ENCODE data around the gene GRIK3. TPM values are rescaled to one million over a fixed set of nuclear protein-coding genes. Genes with fewer than 3 reads are reported as not detected.

GRIK3 gene
- total RNA-seq, 4 donors from 2014 or later = 0.75 to 9.8 (median 1.2) TPM

DNA sequence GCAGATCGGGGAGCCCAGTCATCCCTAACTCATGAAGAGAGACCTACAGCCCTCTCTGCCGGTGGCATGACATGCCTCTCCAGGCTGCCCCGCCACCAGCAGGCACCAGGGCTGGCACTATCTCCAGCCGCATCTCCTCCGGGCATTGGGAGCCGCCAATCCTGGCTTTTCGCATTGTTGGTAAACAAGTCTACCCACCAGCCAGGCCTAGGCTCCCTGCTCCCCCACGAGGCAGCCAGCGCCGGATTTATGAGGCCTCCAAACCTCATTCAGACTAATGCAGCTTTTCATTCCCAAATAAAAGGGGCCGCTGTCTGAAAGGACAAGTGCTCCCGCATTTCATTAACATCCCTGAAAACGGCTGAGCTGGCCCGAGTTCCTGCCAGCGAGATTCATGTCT lies 3.4 kb upstream of the GRIK3 start:
- Histone ChIP-seq H3K4me1 (peaks cover 0 to 5% (median 2%) of the 10 kb centered on the region in 4 donors), H3K36me3 (no peaks in the 10 kb centered on the region), H3K27ac (no peak overlapping the region), H3K27me3 (peaks cover 85% of the 10 kb centered on the region), H3K9me3 (no peaks in the 10 kb centered on the region), H3K4me3 (no peak overlapping the region)
- TF ChIP-seq POLR2A (IDR thresholded peaks at IDR 0.05) (no peak), EP300 (IDR thresholded peaks at IDR 0.05; ENCODE audit: low read depth) (no peak), POLR2AphosphoS5 (IDR thresholded peaks at IDR 0.05) (no peak)
- TF ChIP-seq, protein P1, sequence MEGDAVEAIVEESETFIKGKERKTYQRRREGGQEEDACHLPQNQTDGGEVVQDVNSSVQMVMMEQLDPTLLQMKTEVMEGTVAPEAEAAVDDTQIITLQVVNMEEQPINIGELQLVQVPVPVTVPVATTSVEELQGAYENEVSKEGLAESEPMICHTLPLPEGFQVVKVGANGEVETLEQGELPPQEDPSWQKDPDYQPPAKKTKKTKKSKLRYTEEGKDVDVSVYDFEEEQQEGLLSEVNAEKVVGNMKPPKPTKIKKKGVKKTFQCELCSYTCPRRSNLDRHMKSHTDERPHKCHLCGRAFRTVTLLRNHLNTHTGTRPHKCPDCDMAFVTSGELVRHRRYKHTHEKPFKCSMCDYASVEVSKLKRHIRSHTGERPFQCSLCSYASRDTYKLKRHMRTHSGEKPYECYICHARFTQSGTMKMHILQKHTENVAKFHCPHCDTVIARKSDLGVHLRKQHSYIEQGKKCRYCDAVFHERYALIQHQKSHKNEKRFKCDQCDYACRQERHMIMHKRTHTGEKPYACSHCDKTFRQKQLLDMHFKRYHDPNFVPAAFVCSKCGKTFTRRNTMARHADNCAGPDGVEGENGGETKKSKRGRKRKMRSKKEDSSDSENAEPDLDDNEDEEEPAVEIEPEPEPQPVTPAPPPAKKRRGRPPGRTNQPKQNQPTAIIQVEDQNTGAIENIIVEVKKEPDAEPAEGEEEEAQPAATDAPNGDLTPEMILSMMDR (IDR thresholded peaks at IDR 0.05) = no peak
- intact Hi-C loops (cut with DNase I; ENCODE audit: low total_unique reads) (no loop called here), in situ Hi-C loops (cut with MboI; ENCODE audit: low pct_ligation_motif_present in 1 of 4, low pct_unique_long_range_greater_than_20kb in 1 of 4, low sequenced_read_pairs in 3 of 4) (no loop called here)
- 18% methylated on average over 15 of the region's 15 CpGs; no CpG with 5 or more reads in 1 of the 2 donors for WGBS, 2 donors (ENCODE audit: low coverage in 1 of 2)
- DNase-seq = no peak

GRCh38 chr1:37036667-37037053 lies 2.3 kb upstream of the GRIK3 start:
- Histone ChIP-seq H3K4me3 (no peak overlapping the region), H3K27ac (no peak overlapping the region), H3K36me3 (no peaks in the 10 kb centered on the region), H3K4me1 (peaks cover 0 to 5% (median 2%) of the 10 kb centered on the region in 4 donors), H3K9me3 (no peaks in the 10 kb centered on the region), H3K27me3 (peaks cover 87% of the 10 kb centered on the region)
- intact Hi-C loops (cut with DNase I; ENCODE audit: low total_unique reads) = no loop called here
- 17% methylated on average over 13 of the region's 13 CpGs; no CpG with 5 or more reads in 1 of the 2 donors for WGBS, 2 donors (ENCODE audit: low coverage in 1 of 2)
- DNase-seq = no peak
- in situ Hi-C loops (cut with MboI; ENCODE audit: low pct_ligation_motif_present in 1 of 4, low pct_unique_long_range_greater_than_20kb in 1 of 4, low sequenced_read_pairs in 3 of 4) = no loop called here
- TF ChIP-seq EP300 (IDR thresholded peaks at IDR 0.05; ENCODE audit: low read depth) (no peak), POLR2AphosphoS5 (IDR thresholded peaks at IDR 0.05) (no peak), POLR2A (IDR thresholded peaks at IDR 0.05) (no peak)
- TF ChIP-seq, protein P1 (IDR thresholded peaks at IDR 0.05) = no peak

GRCh38 chr1:37035796-37036666 lies 1.7 kb upstream of the GRIK3 start:
- Histone ChIP-seq H3K4me1 (peaks cover 0 to 5% (median 2%) of the 10 kb centered on the region in 4 donors), H3K36me3 (no peaks in the 10 kb centered on the region), H3K4me3 (no peak overlapping the region), H3K27me3 (peaks cover 91% of the 10 kb centered on the region), H3K9me3 (no peaks in the 10 kb centered on the region), H3K27ac (no peak overlapping the region)
- DNase-seq = no peak
- intact Hi-C loops (cut with DNase I; ENCODE audit: low total_unique reads) = no loop called here
- in situ Hi-C loops (cut with MboI; ENCODE audit: low pct_ligation_motif_present in 1 of 4, low pct_unique_long_range_greater_than_20kb in 1 of 4, low sequenced_read_pairs in 3 of 4) = no loop called here
- 1 to 8% methylated on average over 5 to 20 of the region's 20 CpGs for WGBS, 2 donors (ENCODE audit: low coverage in 1 of 2)
- TF ChIP-seq, protein P1 (IDR thresholded peaks at IDR 0.05) = no peak
- no peak for TF ChIP-seq EP300 (IDR thresholded peaks at IDR 0.05; ENCODE audit: low read depth)
- no peak for TF ChIP-seq POLR2AphosphoS5 (IDR thresholded peaks at IDR 0.05)
- no peak for TF ChIP-seq POLR2A (IDR thresholded peaks at IDR 0.05)

- H3K9me3 ChIP-seq = no peaks in the 10 kb centered on the region
- TF ChIP-seq, protein P1 (IDR thresholded peaks at IDR 0.05) = no peak
- TF ChIP-seq EP300 (IDR thresholded peaks at IDR 0.05; ENCODE audit: low read depth) (no peak), POLR2A (IDR thresholded peaks at IDR 0.05) (no peak), POLR2AphosphoS5 (IDR thresholded peaks at IDR 0.05) (no peak)
- 3 to 8% methylated on average over 12 to 23 of the region's 27 CpGs for WGBS, 2 donors (ENCODE audit: low coverage in 1 of 2)
- H3K4me1 ChIP-seq = peaks cover 0 to 5% (median 2%) of the 10 kb centered on the region in 4 donors
- no peak for DNase-seq
- peaks cover 96% of the 10 kb centered on the region for H3K27me3 ChIP-seq
- H3K4me3 ChIP-seq = peak overlapping the region in 1 of 4 donors; percentile 10
- in situ Hi-C loops (cut with MboI; ENCODE audit: low pct_ligation_motif_present in 1 of 4, low pct_unique_long_range_greater_than_20kb in 1 of 4, low sequenced_read_pairs in 3 of 4) (no loop called here), intact Hi-C loops (cut with DNase I; ENCODE audit: low total_unique reads) (no loop called here)
- H3K27ac ChIP-seq = no peak overlapping the region
- H3K36me3 ChIP-seq = no peaks in the 10 kb centered on the region
Observed at GRCh38 chr1:37035014-37035691, 838 bp upstream of the GRIK3 start.
